Activated CD8-positive, alpha-beta memory T cell treated with anti-CD3 and anti-CD28 coated beads, Interleukin-2, amount 50 U/mL, for 24 hours (primary cell): ENCODE measurements around the gene EMD.
"Not testable (repeated sequence)": the region's sequence is repeated elsewhere in the genome, so short reads cannot be mapped to it uniquely, and the experiment has no call there.

ENCODE experiments used
- DNase-seq: peaks from one replicate; pipeline ENCODE4 v3.0.0-alpha.2; 2020; ENCODE audit errors: extremely low read depth

Gene EMD

DNA sequence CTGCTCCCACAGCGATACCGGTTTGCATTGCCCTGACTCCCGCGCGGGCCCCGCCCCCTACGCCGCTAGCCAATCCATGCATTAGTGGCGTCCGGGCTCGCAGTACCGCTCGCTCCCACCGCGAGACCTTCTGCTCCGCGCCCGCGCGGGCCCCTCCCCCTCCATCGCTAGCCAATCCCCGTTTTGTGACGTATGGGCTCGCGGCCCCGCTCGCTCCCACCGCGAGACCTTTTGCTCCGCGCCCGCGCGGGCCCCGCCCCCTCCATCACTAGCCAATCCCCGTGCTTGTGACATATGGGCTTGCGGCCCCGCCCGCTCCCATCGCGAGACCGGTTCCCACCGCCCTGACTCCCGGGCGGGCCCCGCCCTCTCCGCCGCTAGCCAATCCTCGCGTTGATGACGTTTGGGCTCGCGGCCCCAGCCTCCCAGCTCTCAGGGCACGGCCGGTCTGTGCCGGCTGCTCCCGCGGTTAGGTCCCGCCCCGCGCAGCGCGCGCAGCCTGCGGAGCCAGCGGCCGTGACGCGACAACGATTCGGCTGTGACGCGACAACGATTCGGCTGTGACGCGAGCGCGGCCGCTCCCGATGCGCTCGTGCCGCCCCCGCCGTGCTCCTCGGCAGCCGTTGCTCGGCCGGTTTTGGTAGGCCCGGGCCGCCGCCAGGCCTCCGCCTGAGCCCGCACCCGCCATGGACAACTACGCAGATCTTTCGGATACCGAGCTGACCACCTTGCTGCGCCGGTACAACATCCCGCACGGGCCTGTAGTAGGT, at the start of gene EMD:
Gene EMD, plus strand, starts transcription at position 497 of the 770 bp plus-strand sequence. Its CDS starts 190 bp downstream, at position 687.
- peak; percentile 83 for DNase-seq

DNA sequence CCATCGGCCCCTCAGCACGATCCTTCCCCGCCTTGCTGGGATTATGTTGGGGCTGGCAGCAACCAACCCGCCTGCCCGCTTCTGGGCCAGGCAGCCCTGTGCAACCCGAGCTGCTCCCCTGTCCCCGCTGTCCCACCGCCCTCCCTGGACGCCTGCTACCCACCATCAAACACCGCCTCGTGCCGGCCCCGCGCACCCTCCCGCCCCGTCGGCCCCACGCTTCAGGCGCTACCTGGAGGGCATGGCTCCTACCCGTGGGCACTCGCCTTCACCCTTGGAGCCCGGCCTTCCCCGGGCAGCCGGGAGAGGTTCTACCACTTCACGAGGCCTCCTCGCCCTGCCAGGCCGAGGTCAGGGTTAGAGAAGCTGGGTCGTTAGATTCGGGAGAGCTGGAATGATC, 46.5 kb upstream of the EMD start:
- DNase-seq: no peak

DNA sequence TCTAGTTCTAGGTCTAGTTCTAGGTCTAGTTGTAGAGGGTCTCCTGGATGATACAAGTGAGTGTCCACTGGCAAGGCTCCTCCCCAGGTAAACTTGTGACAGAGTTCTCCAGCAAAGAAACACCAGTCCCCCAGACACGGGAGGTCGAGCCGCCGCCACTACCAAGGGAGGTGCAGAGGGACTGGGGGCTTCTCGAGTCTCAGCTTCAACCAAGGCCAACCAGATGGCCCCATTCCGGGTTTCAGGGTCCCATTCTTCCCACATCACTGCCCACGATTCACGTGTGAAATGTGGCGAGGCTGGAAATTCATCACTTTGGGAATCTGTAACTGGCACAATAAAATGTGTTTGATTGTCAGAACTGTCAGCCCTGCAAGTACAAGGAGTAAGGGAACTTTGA, 46.0 kb upstream of the EMD start:
- no peak for DNase-seq

DNA sequence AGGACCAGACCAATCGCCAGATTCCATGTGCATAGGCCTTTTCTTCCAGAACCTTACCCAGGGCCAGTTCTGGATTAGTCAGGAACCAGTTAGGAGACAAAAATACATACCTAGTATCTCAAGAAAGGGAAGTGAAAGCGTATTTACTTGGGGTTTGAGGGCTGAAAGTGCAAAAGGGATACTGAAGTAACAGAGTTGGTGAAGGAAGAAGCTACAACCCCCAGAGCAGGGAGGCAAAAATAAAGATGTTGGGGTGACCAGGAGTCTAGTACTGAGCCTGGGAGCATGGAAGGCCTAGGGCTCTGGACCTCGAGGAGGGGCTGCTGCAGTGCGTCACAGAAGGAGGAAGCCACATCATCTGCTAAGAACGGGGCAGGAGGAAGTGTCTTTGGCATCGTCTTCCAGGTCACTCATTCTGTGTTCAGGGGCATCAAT, 45.2 kb upstream of the EMD start:
- no peak for DNase-seq

DNA sequence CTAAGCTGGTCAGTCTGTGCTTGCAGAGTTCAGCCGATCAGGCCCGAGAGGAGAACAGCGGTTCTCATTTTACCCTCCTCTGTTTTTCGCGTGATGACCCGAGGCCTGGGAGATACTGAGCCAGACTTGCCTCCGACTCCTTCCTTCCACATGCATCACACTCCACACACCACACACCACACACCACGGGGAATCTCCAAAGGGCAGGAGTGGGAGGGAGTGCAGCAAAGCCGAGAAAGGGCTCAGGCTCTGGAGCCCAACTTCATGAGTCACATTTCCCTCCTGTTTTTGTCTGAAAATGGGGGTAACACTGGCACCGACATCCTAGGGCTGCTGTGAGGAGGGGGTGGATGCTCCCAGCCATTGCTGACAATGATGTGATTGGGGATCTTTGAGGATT, 44.6 kb upstream of the EMD start:
- DNase-seq: no peak

DNA sequence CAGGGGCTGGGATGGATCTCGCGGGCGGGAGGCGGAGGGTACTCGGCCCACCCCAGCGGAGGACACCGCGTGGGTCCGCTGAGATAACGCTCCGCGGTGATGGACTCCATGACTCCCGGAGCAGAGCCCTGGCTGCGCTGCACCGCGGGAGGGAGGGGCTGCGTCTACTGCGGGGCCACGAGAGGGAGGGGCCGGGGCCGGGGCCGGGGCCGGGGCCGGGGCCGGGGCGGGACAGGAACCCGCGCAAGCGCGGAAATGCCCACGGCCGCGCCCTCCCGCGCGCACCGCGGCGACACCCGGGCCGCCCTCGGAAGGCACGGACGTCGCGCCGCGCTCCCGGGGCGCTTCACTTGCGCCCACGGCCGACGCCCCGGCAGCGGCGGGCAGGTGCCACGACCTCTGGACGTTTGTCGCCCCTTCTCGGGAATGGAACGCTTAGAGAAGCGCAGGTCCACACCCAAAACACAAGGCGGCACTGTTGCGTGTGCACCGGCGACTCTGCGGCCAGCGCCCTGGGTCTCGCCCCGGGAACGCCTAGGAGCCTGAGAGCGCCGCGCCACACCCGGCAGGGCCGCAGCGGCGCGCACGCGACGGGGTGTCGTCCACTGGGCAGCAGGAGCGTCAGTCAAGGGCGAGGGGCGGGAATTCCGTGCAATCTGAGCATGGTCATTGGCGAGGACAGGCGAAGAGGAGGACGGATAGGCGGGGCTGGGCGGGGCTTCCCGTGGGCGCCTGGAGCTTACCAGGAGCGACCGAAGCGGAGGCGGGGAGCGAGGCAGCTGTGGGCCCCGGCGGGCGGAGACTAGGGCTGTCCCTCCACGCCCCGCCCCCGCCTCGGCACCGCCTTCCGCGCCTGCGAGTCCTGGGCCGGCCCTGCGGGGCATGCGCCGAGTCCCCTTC, 37.4 kb upstream of the EMD start:
- not testable (repeated sequence) for DNase-seq

DNA sequence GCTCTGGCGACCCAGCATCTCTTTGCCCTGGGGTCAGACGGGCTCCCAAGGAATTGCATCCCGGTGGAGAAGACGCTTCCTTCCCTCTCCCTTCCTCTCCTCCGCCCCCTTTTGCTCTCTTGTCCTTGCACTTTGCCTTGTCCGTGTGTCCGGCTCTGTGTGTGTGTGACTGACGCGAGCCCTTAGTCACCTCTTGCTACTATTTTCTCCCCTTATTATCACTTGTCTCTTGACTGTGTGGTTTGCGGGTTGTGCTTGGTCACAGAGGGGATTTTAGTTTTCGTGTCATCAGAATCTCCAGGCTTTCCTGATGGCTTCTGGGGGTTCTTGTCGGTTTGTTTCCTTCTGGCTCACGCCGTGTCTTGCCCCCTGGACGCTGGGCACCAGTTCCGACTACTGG, 36.0 kb upstream of the EMD start:
- not testable (repeated sequence) for DNase-seq

DNA sequence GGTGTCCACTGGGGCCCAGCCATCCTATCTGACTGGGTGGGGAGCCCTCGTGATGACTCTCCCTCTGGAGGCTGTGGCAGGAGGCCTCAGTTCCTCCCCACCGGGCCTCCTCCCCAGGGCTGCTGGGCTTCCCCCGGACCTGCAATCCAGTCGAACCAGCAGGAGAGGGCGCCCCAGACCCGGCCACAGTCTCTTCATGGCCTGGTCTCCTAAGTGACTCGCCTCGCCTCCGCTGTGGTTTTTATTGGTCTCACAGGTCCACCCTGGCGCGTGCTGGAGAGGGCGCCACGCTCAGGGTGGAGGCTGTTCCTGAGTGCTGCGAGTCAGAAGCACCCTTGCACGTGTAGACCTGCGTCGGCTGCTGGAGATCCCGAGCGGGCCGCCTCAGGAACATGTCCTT, 35.5 kb upstream of the EMD start:
- not testable (repeated sequence) for DNase-seq

DNA sequence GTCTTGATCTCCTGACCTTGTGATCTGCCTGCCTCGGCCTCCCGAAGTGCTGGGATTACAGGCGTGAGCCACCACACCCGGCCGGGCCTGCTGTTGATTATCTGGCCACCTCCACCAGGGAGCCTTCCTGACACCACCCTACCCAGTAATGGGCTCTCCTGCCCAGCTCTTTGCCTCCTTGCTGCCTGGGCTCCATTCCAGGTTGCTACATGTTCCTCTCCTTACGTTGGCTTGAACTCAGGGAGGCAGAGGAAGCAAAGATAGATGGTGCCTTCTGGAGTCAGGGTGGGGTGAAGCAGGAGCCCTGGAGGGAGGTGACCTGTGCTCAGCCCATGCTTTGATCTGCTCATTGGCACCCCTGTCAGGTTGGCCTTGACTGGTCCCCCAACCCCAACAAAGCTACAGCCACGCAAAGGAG, 31.0 kb upstream of the EMD start:
- no peak for DNase-seq

DNA sequence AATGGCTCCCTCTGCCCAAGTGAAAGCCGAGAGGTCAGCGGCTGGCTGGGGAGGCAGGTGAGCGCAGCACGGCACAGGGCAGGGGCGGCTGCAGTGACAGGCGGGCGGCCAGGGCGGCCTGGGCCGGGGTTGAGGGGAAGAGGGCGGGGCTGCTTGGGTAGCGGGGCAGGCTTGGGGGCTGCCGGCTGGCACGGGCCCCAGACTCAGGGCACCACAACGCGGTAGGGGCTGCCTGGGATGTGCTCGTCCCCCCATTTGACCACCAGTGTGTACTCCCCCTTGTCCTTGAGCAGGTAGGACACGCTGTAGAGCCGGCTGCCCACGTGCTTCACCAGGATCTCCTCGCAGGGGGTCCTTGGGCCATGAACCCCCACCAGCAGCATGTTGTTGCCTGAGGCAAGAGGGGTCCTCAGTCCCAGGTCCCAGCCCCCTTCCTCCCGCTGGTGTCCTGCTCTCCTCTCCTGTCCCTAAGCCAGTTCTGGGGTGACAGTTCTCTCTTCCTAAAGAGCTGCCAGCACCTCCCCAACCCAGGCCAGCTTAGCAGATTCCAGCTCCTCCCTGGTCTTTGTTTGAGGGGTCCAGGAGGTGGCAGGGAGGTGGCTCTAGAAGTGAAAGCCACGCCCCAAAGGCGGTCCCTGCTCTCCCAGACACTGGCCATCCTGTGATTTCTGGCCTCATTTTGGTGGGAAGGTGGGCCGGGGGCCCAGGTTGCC, 30.3 kb upstream of the EMD start:
- no peak for DNase-seq

DNA sequence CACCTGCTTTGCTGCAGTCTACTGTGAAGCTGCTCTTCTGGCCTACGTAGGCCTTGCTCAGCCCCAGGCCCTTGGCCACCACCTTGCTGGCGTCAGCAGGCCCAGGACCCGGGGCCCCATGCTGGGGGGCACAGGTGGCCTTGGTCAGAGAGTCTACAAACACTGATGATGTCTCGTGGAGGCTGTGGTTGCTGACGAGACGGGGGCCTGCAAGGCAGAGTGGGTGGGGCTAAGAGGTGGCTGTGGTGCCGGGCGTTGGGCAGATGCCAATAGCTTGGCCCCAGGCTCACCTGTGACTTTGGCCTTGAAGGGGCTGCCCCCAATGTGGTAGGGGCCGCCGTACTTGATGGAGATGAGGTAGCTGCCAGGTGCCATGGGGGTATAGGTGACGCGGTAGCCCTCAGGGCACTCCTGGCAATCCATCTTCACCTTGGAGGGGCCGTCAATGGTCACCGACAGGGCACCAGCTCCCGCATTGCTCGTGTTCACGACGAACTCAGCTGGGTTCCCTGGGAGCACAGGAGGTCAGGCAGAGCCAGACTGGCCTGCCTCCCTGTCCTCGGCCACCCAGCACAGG, 29.6 kb upstream of the EMD start:
- DNase-seq: no peak

DNA sequence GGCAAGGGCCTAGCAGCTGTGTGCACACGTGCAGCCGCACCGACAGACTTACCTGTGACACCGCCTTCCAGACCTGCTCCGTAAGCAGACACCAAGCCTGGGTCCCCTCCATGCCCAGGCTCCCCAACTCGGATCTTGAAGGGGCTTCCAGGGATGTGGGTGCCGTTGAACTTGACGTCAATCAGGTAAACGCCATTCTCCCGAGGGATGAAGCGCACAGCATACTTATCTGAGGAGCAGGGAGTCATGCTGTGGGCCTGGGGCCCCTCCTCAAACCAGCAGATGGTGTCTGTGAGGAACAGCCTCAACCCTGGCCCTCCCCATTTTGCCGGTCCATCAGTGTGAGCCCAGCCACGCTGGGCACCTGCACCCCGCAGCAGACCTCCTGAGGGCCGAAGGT, 29.1 kb upstream of the EMD start:
- DNase-seq: no peak

DNA sequence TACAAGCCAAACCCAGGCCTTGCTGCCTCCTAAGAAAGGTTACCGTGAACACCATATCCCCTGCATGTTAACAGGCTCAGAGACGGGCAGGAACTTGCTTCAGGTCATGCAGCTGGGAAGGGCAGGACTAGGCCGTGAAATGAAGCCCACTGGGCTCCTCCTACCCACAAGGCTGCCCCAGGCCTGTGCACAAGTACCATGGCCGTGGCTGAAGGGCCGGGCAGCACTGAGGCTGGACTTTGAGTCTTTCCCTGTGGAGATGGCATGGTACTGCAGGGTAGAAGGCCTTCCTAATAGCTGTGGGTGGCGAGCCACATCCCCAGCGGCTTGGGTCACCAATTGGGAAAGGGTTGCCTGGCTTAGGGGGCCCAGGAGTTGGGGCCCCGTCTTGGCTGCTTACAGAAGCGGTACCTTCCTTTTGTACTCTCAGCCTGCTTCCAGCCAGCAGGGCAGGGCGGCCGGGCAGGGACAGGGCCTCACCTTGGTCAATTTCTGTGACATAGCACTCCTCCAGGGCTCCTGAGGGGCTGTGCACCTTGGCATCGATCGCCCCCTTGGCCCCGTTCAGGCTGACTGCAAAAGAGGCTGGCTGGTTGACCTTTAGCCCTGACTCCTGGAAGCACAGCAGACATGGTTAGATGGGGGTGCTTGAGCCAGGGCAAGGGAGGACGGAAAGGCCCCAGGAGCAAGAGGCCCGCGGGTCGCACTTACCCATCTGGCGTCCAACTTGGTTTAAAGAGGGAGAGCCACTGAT, 28.5 kb upstream of the EMD start:
- DNase-seq: no peak

DNA sequence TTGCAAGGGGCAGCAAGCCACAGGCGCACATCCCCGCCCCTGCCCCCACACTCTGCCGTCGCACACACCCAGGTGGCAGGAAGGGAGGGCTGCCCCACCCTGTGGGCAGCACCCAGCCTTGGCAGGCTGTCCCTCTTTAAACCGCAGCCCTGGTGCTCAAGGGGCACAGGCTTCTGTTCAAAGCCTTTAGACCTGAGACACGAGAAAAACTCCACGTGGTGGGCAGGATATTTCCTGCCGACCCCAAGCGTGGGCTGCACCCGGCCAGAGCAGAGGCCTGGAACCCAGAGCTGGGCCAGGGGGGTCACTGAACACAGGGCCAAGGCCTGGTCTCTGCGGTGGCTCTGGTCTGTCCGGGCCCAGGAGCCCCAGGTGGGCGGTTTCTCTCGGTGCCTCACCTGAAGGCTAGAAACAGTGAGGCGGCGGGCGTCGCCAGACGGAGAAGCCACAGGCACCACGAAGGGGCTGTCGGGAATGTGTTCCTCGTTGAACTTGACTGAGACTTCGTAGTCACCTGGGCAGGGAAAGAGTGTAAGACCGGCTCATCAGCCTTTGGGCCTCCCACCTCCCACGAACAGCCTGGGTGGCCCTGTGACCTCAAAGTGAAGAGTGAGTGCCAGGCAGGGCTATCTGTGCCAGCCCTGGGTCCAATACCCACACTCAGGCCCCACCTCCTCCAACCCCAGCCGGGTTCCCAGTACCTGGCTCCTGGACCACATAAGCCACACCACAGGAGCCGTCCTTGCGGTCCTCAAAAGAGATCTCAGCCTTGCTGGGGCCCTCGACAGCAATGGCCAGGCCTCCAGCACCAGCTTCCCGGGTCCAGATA, 27.7 kb upstream of the EMD start:
- DNase-seq: no peak

DNA sequence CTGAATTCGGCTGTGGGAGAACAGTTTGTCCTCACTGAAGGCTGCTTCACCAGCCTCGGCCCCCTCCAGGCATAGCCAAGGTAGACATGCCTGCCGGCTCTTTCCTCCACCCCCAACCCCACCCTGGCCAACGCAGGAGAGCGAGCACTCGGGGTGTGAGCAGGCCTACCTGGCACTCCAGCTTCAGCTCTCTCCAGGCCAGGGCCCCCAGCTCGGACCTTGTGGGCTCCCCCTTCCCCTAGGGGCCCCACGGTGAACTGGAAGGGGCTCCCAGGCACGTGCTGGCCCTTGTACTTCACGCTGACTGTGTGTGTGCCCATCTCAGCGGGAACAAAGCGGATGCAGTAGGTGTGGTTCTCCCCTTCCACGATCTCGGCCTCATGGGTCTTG, 27.1 kb upstream of the EMD start:
- DNase-seq: no peak

DNA sequence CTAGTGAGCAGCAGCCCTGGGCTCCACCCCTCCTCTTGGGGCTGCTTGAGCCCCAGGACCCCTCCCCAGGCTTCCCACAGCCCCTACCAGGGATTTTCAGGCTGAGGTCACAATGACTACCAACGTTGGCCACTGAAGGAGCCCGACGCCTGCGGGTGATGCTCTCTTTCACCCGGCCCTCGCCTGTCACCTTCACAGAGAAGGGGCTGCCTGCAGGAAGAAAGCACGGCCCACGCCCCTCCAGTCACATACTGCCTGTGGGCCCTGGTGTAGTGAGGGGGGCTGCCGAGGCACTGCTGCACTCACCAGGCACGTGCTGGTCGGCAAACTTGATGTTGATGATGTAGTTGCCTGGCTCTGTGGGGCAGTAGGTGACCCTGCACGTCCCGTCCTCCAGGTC, 26.6 kb upstream of the EMD start:
- DNase-seq: no peak

DNA sequence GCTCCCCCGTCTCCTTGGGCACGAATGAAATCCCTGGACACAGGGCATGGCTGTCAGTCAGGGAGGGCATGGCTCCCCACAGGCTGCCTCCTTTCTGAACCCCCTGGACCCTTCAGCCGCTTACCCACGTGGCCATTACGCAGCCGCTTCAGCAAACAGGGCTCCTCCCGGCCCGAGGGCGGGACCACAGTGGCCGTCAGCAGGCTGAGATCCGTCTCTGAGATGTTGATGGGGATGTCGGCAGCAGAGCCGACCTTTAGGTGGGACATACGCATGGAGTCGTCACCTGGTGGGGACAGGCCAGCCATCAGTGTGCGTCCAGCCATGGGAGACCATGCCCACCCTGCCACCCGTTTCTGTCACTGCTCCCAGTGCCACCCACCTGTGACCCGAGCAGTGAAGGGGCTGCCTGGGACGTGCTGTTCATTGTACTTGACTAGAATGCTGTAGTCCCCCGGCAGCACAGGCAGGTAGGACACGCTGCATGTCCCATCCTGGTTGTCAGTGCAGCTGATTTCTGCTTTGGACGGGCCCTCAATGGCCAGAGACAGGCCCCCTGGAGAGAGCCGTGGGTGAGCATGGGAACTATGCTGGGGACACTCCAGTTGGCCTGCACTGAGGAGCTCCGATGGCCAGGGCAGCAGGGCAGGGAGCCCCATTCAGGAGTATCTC, 25.8 kb upstream of the EMD start:
- DNase-seq: no peak

DNA sequence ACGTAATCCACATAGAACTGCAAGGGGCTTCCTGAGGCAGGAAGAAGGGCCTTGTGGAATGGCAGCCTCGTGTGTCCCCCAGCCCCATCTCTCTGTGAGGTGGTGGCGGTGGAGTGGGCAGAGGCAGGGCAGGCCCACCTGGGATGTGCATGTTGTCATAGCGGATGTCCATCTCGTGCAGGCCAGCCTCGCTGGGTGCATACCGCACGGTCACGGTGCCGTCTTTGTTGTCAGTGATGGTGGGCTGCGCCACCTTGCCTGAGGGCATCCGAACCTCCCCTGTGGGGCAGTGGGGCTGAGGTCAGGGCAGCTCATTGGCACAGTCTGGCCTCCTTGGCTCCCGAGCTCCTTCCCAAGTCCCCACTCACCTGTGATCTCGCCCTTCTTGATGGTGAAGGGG, 25.1 kb upstream of the EMD start:
- DNase-seq: no peak

DNA sequence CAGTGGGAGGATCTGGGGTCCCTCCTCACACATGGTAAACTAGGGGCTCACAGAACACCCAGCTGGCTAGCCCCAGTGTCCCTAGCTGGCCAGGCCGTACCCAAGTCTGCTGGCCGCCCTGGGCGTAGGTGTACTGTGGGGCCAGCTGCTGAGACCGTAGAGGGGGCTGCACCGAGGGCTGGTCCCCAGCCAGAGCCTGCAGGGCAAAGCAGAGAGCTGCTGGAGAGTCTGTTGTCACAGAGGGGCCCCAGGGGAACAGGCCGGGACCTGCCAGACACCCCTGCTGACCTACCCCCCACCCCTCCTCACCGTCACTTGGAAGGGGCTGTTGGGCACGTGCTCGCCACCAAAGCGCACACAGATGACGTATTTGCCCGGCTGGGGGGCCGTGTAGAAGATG, 24.6 kb upstream of the EMD start:
- DNase-seq: no peak
